AG09309 (cell line): ENCODE measurements around the gene REEP1.

ENCODE experiments used
- DNase-seq: peaks from one replicate; pipeline ENCODE4 v3.0.0-alpha.2; 2010; ENCODE audit warnings: low read depth
- H3K4me3 ChIP-seq: 2 replicates; pipeline ENCODE4 v1.5.1; 2011; ENCODE audit warnings: mild to moderate bottlenecking, low read depth, low read length, moderate library complexity; ENCODE audit not compliant: control insufficient read depth
- CTCF ChIP-seq: IDR thresholded peaks from 2 replicates; pipeline ENCODE4 v1.5.1; 2011; ENCODE audit warnings: mild to moderate bottlenecking, low read depth, low read length, inconsistent platforms; ENCODE audit not compliant: insufficient read depth, control insufficient read depth; ENCODE audit errors: missing control alignments

Gene REEP1

GRCh38 chr2:86172610-86173009 is 164.8 kb downstream of the REEP1 start:
- H3K4me3 ChIP-seq = no peak overlapping the region
- TF ChIP-seq CTCF = no peak
- DNase-seq = no peak

- no peak overlapping the region for H3K4me3 ChIP-seq
- DNase-seq = no peak
- no peak for TF ChIP-seq CTCF
Measured at GRCh38 chr2:86171295-86171694, 166.1 kb downstream of the REEP1 start.

- no peak for TF ChIP-seq CTCF
- no peak for DNase-seq
- H3K4me3 ChIP-seq = no peak overlapping the region
Measured at GRCh38 chr2:86170449-86170848, 167.0 kb downstream of the REEP1 start.
